ENCODE data around the gene PGLYRP2. TPM values are rescaled to one million over a fixed set of nuclear protein-coding genes. Genes with fewer than 3 reads are reported as not detected.

Gene PGLYRP2
- polyA plus RNA-seq, 1 of the 3 experiments (the other 2 are of a cell fraction), result not detected

DNA sequence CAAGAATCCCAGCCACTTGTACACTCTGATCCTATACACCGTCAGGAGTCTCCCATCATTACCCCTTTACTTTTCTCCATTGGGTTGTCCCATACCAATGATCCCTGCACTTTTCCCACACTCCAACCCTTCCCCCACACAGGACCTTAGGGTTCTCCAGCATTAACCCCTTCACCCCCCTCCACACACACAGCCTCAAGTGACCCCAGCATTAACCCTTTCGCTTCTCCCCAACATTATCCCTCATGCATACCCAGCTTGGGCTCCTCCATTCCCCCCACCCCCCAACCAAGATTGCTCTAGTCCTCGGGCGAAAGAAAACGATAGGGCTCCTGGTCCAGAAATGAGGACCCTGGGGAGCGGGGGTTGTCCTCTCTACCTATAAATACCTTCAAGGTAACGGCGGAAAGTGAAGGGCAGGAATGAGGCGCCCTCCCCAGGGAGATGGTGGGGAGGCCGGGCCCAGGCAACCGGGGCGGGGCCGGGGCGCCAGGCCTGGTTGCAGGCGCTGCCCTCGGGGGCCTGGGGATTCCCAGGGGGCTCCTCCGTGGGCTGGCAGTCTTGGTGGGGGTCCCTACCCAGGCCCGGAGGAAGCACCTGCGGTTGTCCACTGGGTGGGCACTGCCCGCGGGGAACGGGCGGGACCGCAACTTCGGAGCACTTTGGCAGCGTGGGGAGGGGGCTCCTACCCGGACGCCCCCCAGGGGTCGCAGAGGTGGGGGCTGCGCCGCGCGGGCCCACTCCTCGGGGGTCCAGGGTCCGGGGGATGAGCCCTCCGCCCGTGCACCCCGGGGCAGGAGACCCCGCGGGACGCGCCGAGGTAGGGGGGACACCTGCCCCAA lies 30.3 kb downstream of the PGLYRP2 start (continued):
- TF ChIP-seq, protein P1, sequence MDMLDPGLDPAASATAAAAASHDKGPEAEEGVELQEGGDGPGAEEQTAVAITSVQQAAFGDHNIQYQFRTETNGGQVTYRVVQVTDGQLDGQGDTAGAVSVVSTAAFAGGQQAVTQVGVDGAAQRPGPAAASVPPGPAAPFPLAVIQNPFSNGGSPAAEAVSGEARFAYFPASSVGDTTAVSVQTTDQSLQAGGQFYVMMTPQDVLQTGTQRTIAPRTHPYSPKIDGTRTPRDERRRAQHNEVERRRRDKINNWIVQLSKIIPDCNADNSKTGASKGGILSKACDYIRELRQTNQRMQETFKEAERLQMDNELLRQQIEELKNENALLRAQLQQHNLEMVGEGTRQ (IDR thresholded peaks at IDR 0.05; ENCODE audit: borderline replicate concordance, low read depth, low read length), result no peak
- no peak for TF ChIP-seq ELF1 (IDR thresholded peaks at IDR 0.05)

DNA sequence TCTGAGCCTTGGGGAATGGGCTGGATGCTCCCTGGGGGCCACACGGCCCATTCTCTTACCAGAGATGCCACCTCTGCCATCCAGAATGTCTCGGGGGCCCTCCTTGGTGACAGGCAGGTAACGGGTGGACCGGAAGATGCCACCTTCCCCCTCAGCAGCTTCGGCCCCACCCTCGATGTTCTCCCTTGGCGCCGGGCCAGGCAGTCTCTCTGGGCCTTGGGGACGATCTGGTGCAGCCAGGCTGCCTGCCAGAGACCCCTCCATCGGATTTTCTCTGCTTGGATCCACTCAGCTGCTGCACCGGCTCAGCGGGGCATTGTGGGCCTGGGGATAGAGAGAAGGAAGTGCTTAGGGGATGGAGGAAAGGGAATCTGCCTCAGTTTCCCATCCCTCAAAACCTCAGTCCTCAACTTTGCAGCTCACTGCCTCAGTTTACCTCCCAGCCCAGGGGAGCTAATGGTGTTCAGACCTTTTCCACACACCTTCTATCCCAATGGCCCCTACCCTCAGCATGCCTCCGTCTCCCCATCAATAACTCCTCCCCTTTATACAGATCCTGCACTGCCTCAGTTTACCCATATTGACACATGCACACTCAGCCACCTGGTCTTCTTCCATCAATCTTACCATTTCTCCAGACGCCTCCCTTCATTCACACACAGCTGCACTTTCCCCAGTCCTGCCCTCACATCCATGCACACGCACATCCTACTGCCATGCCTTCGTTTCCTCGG lies 31.1 kb downstream of the PGLYRP2 start:
- Histone ChIP-seq H3K4me3 (ENCODE audit: low read depth in 2 of 2, low read length in 1 of 2) (peak overlapping the region in 1 of 2 experiments; percentile 67; a peak in 1 of 4 replicates), H3K79me2 (ENCODE audit: insufficient read depth) (no peaks in the 10 kb centered on the region), H3K9ac (no peak overlapping the region), H3K4me1 (ENCODE audit: control insufficient read depth in 1 of 2, insufficient read depth in 2 of 2, low read depth in 1 of 2, low read length in 1 of 2) (peaks cover 0 to 22% of the 10 kb centered on the region in 2 experiments; a peak in 2 of 4 replicates), H3K9me2 (no peaks in the 10 kb centered on the region), H3K27ac (ENCODE audit: low read depth in 2 of 2, low read length in 1 of 2) (no peak overlapping the region), H3K9me3 (no peaks in the 10 kb centered on the region), H3K4me2 (peak overlapping the region; percentile 92), H3F3A (replicated peaks; ENCODE audit: insufficient read depth) (peaks cover 22% of the 10 kb centered on the region), H3K27me3 (ENCODE audit: insufficient read depth) (no peaks in the 10 kb centered on the region), H3K36me3 (replicated peaks in 1 of 2; ENCODE audit: control insufficient read depth in 1 of 2, insufficient read depth in 2 of 2, low read length in 1 of 2) (no peaks in the 10 kb centered on the region), H4K20me1 (ENCODE audit: insufficient read depth) (no peaks in the 10 kb centered on the region), H2AFZ (ENCODE audit: low read depth) (peak overlapping the region; percentile 81; the same call in 1 of the 2 replicates)
- ChIA-PET POLR2A (no interaction called here), CTCF (interaction anchor here (0.6 to 1.4 kb wide), 3 partner anchors 9 to 27 kb away, joined by 3 to 5 read pairs (median 3); no protein-coding TSS in a partner anchor)
- WGBS (ENCODE audit: low lambda C conversion rate), result 67% methylated on average over 13 of the region's 17 CpGs
- DNase-seq, result no peak
- TF ChIP-seq, protein P2, sequence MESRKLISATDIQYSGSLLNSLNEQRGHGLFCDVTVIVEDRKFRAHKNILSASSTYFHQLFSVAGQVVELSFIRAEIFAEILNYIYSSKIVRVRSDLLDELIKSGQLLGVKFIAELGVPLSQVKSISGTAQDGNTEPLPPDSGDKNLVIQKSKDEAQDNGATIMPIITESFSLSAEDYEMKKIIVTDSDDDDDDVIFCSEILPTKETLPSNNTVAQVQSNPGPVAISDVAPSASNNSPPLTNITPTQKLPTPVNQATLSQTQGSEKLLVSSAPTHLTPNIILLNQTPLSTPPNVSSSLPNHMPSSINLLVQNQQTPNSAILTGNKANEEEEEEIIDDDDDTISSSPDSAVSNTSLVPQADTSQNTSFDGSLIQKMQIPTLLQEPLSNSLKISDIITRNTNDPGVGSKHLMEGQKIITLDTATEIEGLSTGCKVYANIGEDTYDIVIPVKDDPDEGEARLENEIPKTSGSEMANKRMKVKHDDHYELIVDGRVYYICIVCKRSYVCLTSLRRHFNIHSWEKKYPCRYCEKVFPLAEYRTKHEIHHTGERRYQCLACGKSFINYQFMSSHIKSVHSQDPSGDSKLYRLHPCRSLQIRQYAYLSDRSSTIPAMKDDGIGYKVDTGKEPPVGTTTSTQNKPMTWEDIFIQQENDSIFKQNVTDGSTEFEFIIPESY (IDR thresholded peaks at IDR 0.05; ENCODE audit: borderline replicate concordance, low read depth), result no peak
- TF ChIP-seq GATA2 (CRISPR knock-in tag; IDR thresholded peaks at IDR 0.05) (no peak), FOXJ3 (CRISPR knock-in tag; IDR thresholded peaks at IDR 0.05) (no peak), NRF1 (IDR thresholded peaks at IDR 0.05; ENCODE audit: low read depth, low read length) (no peak), FOXM1 (IDR thresholded peaks at IDR 0.05; ENCODE audit: low read depth) (no peak), RFX5 (IDR thresholded peaks at IDR 0.05; ENCODE audit: low read length) (no peak), RAD21 (IDR thresholded peaks at IDR 0.05; ENCODE audit: low read length) (no peak), RCOR1 (IDR thresholded peaks at IDR 0.05; ENCODE audit: low read length) (no peak), CHD2 (IDR thresholded peaks at IDR 0.05; ENCODE audit: low read length, partially characterized antibody) (no peak), TEAD4 (IDR thresholded peaks at IDR 0.05; ENCODE audit: borderline replicate concordance, insufficient read depth) (no peak), FOSL2 (IDR thresholded peaks at IDR 0.05; ENCODE audit: borderline replicate concordance, low read depth) (no peak), TCF12 (IDR thresholded peaks at IDR 0.05) (no peak)
- TF ChIP-seq, protein P3, sequence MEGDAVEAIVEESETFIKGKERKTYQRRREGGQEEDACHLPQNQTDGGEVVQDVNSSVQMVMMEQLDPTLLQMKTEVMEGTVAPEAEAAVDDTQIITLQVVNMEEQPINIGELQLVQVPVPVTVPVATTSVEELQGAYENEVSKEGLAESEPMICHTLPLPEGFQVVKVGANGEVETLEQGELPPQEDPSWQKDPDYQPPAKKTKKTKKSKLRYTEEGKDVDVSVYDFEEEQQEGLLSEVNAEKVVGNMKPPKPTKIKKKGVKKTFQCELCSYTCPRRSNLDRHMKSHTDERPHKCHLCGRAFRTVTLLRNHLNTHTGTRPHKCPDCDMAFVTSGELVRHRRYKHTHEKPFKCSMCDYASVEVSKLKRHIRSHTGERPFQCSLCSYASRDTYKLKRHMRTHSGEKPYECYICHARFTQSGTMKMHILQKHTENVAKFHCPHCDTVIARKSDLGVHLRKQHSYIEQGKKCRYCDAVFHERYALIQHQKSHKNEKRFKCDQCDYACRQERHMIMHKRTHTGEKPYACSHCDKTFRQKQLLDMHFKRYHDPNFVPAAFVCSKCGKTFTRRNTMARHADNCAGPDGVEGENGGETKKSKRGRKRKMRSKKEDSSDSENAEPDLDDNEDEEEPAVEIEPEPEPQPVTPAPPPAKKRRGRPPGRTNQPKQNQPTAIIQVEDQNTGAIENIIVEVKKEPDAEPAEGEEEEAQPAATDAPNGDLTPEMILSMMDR (IDR thresholded peaks at IDR 0.05), result no peak
- TF ChIP-seq, protein P1 (IDR thresholded peaks at IDR 0.05; ENCODE audit: borderline replicate concordance, low read depth, low read length), result no peak
- TF ChIP-seq, protein P4, sequence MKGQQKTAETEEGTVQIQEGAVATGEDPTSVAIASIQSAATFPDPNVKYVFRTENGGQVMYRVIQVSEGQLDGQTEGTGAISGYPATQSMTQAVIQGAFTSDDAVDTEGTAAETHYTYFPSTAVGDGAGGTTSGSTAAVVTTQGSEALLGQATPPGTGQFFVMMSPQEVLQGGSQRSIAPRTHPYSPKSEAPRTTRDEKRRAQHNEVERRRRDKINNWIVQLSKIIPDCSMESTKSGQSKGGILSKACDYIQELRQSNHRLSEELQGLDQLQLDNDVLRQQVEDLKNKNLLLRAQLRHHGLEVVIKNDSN (IDR thresholded peaks at IDR 0.05; ENCODE audit: borderline replicate concordance, low read depth), result no peak
- TF ChIP-seq, protein P5, sequence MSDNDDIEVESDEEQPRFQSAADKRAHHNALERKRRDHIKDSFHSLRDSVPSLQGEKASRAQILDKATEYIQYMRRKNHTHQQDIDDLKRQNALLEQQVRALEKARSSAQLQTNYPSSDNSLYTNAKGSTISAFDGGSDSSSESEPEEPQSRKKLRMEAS (IDR thresholded peaks at IDR 0.05; ENCODE audit: low read depth), result no peak
- TF ChIP-seq, protein P6, sequence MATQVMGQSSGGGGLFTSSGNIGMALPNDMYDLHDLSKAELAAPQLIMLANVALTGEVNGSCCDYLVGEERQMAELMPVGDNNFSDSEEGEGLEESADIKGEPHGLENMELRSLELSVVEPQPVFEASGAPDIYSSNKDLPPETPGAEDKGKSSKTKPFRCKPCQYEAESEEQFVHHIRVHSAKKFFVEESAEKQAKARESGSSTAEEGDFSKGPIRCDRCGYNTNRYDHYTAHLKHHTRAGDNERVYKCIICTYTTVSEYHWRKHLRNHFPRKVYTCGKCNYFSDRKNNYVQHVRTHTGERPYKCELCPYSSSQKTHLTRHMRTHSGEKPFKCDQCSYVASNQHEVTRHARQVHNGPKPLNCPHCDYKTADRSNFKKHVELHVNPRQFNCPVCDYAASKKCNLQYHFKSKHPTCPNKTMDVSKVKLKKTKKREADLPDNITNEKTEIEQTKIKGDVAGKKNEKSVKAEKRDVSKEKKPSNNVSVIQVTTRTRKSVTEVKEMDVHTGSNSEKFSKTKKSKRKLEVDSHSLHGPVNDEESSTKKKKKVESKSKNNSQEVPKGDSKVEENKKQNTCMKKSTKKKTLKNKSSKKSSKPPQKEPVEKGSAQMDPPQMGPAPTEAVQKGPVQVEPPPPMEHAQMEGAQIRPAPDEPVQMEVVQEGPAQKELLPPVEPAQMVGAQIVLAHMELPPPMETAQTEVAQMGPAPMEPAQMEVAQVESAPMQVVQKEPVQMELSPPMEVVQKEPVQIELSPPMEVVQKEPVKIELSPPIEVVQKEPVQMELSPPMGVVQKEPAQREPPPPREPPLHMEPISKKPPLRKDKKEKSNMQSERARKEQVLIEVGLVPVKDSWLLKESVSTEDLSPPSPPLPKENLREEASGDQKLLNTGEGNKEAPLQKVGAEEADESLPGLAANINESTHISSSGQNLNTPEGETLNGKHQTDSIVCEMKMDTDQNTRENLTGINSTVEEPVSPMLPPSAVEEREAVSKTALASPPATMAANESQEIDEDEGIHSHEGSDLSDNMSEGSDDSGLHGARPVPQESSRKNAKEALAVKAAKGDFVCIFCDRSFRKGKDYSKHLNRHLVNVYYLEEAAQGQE (IDR thresholded peaks at IDR 0.05; ENCODE audit: low read depth, low read length), result no peak

Data from SK-N-SH (cell line).